HUES48 (cell line): ENCODE measurements around the gene APOLD1.

Experiments used
- H3K27ac ChIP-seq: one replicate; pipeline ENCODE4 v1.7.0; 2013; ENCODE audit warnings: low read depth, low read length, inconsistent platforms
- H3K27me3 ChIP-seq: 2 replicates; pipeline ENCODE4 v1.6.1; 2013; ENCODE audit warnings: mild to moderate bottlenecking, low read length; ENCODE audit not compliant: control insufficient read depth, insufficient read depth
- H3K36me3 ChIP-seq: 2 replicates; pipeline ENCODE4 v1.6.1; 2013; ENCODE audit warnings: low read length; ENCODE audit not compliant: control insufficient read depth, insufficient read depth
- H3K4me1 ChIP-seq: 2 replicates; pipeline ENCODE4 v1.6.1; 2013; ENCODE audit warnings: mild to moderate bottlenecking, low read length; ENCODE audit not compliant: control insufficient read depth, insufficient read depth
- H3K4me3 ChIP-seq: 2 replicates; pipeline ENCODE4 v1.5.1; 2013; ENCODE audit warnings: mild to moderate bottlenecking, low read depth, low read length
- H3K9ac ChIP-seq: 2 replicates; pipeline ENCODE4 v1.6.1; 2013; ENCODE audit warnings: mild to moderate bottlenecking, low read depth, low read length, moderate library complexity
- H3K9me3 ChIP-seq: 2 replicates; pipeline ENCODE4 v1.6.1; 2013; ENCODE audit warnings: low read length; ENCODE audit not compliant: control insufficient read depth, insufficient read depth

The APOLD1 gene

DNA sequence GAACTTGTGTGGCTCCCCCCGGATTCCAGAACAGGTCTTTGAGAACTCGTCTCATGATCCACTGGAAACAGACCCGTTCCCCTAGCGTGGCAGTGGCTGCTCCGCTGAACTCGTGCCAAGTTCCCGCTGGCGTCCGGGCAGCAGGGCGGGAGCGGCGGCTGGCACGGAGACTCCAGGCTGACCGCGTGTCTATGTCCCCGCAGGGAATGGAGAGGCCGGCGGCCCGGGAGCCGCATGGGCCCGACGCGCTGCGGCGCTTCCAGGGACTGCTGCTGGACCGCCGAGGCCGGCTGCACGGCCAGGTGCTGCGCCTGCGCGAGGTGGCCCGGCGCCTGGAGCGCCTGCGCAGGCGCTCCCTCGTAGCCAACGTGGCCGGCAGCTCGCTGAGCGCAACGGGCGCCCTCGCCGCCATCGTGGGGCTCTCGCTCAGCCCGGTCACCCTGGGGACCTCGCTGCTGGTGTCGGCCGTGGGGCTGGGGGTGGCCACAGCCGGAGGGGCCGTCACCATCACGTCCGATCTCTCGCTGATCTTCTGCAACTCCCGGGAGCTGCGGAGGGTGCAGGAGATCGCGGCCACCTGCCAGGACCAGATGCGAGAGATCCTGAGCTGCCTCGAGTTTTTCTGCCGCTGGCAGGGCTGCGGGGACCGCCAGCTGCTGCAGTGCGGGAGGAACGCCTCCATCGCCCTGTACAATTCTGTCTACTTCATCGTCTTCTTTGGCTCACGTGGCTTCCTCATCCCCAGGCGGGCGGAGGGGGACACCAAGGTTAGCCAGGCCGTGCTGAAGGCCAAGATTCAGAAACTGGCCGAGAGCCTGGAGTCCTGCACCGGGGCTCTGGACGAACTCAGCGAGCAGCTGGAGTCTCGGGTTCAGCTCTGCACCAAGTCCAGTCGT, 1.5 kb downstream of the APOLD1 start:
- H3K4me1 ChIP-seq = peaks cover 25% of the 10 kb centered on the region
- peak overlapping the region; percentile 62; the same call in 1 of the 2 replicates for H3K9ac ChIP-seq
- no peaks in the 10 kb centered on the region for H3K9me3 ChIP-seq
- H3K36me3 ChIP-seq = no peaks in the 10 kb centered on the region
- peak overlapping the region; percentile 58 for H3K4me3 ChIP-seq
- peaks cover 47% of the 10 kb centered on the region for H3K27me3 ChIP-seq
- no peak overlapping the region for H3K27ac ChIP-seq

DNA sequence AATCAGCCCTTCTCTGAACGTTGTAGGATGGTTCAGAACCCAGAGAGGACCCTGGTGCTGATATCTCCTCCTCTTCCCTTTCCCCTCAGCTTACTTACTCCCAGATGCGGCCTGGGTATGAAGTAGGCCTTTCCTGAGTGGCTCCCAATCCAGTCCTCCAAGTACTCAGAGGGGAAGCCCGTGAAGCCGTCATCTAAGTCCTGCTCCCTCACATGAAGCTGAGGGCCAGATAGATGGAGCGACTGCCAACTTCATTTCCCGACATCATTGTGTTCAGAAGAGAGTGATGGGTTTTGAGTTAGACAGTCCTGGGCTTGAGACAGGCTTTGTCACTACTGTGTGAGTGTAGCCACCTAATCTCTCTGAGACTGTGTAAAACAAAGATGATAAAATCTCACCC, 2.7 kb downstream of the APOLD1 start:
- H3K27ac ChIP-seq = no peak overlapping the region
- H3K4me3 ChIP-seq = no peak overlapping the region
- H3K36me3 ChIP-seq = no peaks in the 10 kb centered on the region
- no peaks in the 10 kb centered on the region for H3K9me3 ChIP-seq
- H3K27me3 ChIP-seq = peaks cover 47% of the 10 kb centered on the region
- no peak overlapping the region for H3K9ac ChIP-seq
- H3K4me1 ChIP-seq = peaks cover 25% of the 10 kb centered on the region

DNA sequence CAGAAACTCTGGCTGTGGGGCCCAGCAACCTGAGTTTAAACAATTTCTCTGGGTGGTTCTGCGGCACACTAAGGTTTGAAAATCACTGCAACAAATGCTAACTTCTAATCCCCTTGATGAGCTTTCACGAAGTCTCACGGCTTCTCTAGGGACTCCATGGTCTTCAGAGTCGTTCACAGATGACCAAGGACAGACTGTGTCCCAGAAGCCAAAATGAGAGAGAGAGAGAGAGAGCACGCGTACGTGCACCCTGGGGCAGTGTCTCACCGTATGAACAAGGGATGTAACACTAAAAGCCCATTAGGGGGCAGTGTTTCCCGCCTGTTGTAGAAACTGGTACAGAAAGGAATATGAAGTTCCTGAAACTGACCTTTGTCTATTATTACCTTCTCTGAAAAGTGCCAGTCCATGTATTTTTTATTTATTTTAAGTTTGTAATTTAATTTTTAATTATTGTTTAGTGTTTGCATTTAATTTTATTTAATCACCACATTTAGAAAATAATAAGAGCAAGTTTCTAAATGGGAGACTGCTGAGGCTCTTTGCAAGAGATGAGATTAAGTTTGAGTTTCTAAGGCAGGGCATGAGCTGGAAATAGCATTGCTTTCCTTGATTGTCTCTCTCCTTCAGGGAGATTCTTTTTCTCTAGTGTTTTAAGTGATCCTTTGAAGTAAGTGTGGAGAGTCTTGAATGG, 3.4 kb downstream of the APOLD1 start:
- H3K9me3 ChIP-seq = no peaks in the 10 kb centered on the region
- peaks cover 25% of the 10 kb centered on the region for H3K4me1 ChIP-seq
- no peak overlapping the region for H3K9ac ChIP-seq
- no peaks in the 10 kb centered on the region for H3K36me3 ChIP-seq
- H3K4me3 ChIP-seq = no peak overlapping the region
- no peak overlapping the region for H3K27ac ChIP-seq
- H3K27me3 ChIP-seq = peaks cover 47% of the 10 kb centered on the region

DNA sequence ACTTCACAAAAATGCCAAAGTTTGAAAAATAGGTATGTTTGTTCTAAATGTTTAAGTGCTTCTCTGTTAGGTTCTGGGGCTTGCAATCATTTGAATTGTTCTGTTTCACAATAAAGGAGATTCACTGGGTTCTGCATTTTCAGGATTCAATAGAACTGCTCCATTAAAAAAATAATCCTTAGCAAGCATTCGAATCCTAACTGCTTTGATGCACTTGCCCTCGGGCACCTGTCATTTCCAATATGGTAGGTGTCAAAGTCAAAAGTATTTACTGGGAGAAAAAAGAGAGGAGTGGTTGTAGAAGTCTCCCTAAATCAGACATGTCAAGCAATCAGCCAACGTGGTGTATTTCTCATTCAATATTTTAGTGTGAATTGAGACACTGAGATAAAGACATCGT, 5.5 kb downstream of the APOLD1 start:
- Histone ChIP-seq H3K9me3 (no peaks in the 10 kb centered on the region), H3K27ac (no peak overlapping the region), H3K4me3 (no peak overlapping the region), H3K4me1 (peaks cover 11% of the 10 kb centered on the region), H3K36me3 (no peaks in the 10 kb centered on the region), H3K27me3 (peaks cover 28% of the 10 kb centered on the region), H3K9ac (no peak overlapping the region)

DNA sequence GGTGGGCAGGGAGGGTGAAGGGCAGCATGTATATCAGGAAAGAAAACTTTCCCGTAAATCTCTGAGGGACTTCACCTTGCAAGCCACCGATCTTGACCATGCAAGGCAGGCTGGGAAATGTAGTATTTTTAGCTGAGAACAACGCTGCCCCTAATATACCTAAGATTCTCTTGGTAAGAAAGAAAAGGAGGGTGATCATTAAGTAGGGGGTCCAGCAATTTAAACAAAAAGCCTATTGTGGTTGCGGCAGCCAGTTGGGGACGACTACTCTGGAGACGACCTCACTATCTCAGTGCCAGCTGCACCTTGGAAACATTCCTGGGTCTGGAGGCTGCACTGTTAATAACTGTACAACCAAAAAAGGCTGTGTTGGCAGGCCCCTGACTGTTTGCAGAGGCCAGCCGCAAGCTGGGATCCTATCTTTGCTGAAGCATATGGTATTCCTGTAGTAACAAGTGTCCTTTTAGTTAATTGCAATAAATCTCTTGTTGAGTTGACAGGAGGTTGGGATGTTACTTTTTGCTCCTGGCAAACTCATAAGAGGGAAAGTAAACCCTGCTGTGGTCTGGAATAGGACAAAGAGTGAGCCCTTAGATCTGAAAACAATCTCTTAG, 6.4 kb downstream of the APOLD1 start:
- Histone ChIP-seq H3K4me3 (no peak overlapping the region), H3K27ac (no peak overlapping the region), H3K9me3 (no peaks in the 10 kb centered on the region), H3K27me3 (peaks cover 19% of the 10 kb centered on the region), H3K4me1 (peaks cover 6% of the 10 kb centered on the region), H3K36me3 (no peaks in the 10 kb centered on the region), H3K9ac (no peak overlapping the region)

DNA sequence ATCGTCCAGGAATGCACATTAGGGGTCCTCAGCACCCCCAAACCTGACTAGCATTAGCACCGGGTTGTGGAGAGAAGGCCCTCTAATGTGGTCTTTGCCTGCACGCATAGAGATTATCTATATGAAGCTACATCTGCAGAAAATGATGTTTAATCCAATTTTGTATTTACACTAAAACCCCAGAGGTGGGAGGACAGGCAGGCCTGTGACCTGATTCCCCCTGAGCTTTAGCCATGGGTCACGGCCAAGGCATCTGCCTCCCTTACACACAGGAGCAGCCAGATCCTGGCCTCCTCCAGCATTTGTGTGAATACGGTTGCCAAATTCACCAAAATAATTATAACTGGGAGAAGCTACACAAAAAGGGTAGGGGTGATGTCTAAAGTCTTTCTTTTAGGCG, 7.0 kb downstream of the APOLD1 start:
- Histone ChIP-seq H3K4me1 (peaks cover 6% of the 10 kb centered on the region), H3K27ac (no peak overlapping the region), H3K9ac (no peak overlapping the region), H3K27me3 (peaks cover 13% of the 10 kb centered on the region), H3K9me3 (no peaks in the 10 kb centered on the region), H3K36me3 (no peaks in the 10 kb centered on the region), H3K4me3 (no peak overlapping the region)

DNA sequence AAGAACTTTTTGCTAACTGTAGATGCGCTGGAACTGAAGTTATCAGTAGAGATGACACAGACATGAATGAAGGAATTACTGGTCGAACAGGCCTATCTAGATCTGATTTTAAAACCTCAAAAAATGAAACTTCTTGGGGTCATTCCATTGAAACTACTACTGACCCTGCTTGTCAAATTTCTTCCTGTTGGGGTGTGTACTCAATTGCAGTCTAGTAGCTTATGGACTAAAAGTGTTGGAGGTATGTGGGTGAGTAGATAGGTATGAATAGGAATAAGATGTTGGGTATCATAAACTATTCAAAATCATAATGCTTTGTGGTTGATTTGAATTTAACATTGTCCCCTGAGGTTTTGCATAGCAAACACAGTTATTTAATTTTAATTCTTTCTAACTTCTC, 9.2 kb downstream of the APOLD1 start:
- Histone ChIP-seq H3K9ac (no peak overlapping the region), H3K4me3 (no peak overlapping the region), H3K27me3 (no peaks in the 10 kb centered on the region), H3K27ac (no peak overlapping the region), H3K9me3 (no peaks in the 10 kb centered on the region), H3K36me3 (no peaks in the 10 kb centered on the region), H3K4me1 (peaks cover 8% of the 10 kb centered on the region; the same call in 1 of the 2 replicates)

DNA sequence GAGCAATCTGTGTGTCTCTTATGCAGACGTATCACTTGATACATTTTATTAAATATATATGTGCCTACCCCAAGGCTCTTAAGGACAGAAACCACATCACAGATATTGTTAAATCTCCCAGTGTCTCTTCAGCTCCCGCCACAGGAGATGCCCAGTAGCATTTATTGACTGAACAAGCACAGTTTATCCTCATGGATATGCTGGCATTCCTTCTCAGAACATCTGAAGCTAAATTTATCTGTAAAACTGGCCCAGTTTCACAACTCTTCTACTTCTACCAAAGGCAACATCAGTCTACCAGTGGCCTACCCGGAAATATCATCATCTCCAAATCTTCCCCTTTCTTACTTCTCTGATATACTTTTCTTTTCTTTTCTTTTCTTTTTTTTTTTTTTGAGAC, 10.7 kb downstream of the APOLD1 start:
- Histone ChIP-seq H3K9me3 (no peaks in the 10 kb centered on the region), H3K4me3 (no peak overlapping the region), H3K9ac (no peak overlapping the region), H3K27me3 (no peaks in the 10 kb centered on the region), H3K4me1 (peaks cover 10% of the 10 kb centered on the region; the same call in 1 of the 2 replicates), H3K36me3 (no peaks in the 10 kb centered on the region), H3K27ac (no peak overlapping the region)

DNA sequence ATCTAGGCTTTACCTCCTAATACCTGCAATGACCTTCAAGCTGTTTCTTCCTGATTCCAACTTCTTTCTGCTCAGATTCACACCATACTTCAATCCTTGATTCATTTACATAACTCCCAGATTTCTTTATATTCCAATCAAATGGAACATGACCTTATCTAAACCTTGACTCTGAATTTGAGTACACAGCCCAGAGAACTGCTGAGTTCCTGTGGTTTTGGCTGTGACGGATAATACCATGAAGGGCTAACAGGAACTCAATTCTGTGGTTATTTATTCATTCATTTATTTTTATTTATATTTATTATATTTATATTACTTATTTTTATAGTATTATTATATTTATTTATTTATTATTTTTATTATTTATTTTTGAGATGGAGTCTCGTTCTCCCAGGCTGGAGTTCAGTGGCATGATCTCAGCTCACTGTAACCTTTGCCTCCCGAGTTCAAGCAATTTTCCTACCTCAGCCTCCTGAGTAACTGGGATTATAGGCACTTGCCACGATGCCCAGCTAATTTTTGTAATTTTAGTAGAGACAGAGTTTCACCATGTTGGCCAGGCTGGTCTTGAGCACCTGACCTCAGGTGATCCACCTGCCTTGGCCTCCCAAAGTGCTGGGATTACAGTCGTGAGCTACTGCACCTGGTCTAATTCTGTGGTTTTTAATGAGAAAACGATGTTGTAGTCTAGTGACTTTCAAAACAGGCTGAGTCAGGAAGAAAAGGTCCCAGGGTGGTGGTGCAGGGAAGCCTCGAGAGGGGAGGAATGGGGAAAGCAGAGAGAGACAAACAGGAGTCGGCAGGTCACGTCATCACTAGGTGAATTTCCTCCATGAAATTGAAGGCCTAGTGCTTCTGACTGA, 11.7 kb downstream of the APOLD1 start:
- H3K9me3 ChIP-seq = no peaks in the 10 kb centered on the region
- H3K9ac ChIP-seq = no peak overlapping the region
- H3K27ac ChIP-seq = no peak overlapping the region
- H3K4me1 ChIP-seq = peaks cover 6% of the 10 kb centered on the region; the same call in 1 of the 2 replicates
- no peaks in the 10 kb centered on the region for H3K36me3 ChIP-seq
- no peaks in the 10 kb centered on the region for H3K27me3 ChIP-seq
- no peak overlapping the region for H3K4me3 ChIP-seq

DNA sequence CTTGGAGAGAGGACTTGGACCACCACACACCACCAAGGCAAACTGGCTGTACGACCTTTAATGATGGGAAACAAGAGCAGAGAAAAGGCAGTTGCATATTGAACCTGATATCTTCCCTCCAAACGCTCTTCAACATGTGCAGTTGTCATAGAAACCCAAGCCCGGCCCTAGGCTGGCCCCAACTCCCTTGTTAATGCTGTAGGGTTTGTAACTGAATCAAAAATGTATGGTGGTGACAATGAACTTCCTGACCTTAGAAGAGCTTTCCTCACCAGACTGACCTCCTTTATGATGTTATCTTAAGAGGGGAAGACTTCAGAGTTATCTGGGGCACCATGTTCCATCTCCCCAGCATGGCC, 12.3 kb downstream of the APOLD1 start:
- H3K27me3 ChIP-seq = no peaks in the 10 kb centered on the region
- H3K9ac ChIP-seq = no peak overlapping the region
- peaks cover 6% of the 10 kb centered on the region; the same call in 1 of the 2 replicates for H3K4me1 ChIP-seq
- no peaks in the 10 kb centered on the region for H3K36me3 ChIP-seq
- no peak overlapping the region for H3K4me3 ChIP-seq
- H3K27ac ChIP-seq = no peak overlapping the region
- H3K9me3 ChIP-seq = no peaks in the 10 kb centered on the region
